GM23248 (cell line): ENCODE measurements around the gene CCT2. TPM values are rescaled to one million over a fixed set of nuclear protein-coding genes. Genes with fewer than 3 reads are reported as not detected.
A peak's percentile ranks its signal among the peaks of the same experiment; 100 is the strongest.

Source experiments
- DNase-seq: peaks from one replicate; pipeline ENCODE4 v3.0.0-alpha.2; 2015
- H2AFZ ChIP-seq: fragments of 200-600 bp; sonication (generic); 2 replicates; pipeline ENCODE4 v1.6.1; 2016; ENCODE audit warnings: antibody characterized with exemption
- H3F3A ChIP-seq: fragments of 200-600 bp; sonication (generic); 2 replicates; pipeline ENCODE4 v1.6.1; 2016; ENCODE audit warnings: mild to moderate bottlenecking, antibody characterized with exemption, mixed run types; ENCODE audit not compliant: insufficient read depth
- H3K27ac ChIP-seq: fragments of 200-600 bp; sonication (generic); 2 replicates; pipeline ENCODE4 v1.5.1; 2016; ENCODE audit warnings: mild to moderate bottlenecking
- H3K27me3 ChIP-seq: fragments of 200-600 bp; sonication (generic); replicated peaks from 2 replicates; pipeline ENCODE4 v1.6.1; 2016; ENCODE audit warnings: mild to moderate bottlenecking; ENCODE audit not compliant: insufficient read depth
- H3K36me3 ChIP-seq: fragments of 200-600 bp; sonication (generic); 2 replicates; pipeline ENCODE4 v1.6.1; 2016; ENCODE audit warnings: low read depth, mild to moderate bottlenecking
- H3K4me1 ChIP-seq: fragments of 200-600 bp; sonication (generic); 2 replicates; pipeline ENCODE4 v1.6.1; 2016; ENCODE audit warnings: mild to moderate bottlenecking; ENCODE audit not compliant: insufficient read depth
- H3K4me2 ChIP-seq: fragments of 200-600 bp; sonication (generic); one replicate; pipeline ENCODE4 v1.6.1; 2016; ENCODE audit warnings: mild to moderate bottlenecking; ENCODE audit not compliant: unreplicated experiment
- H3K4me3 ChIP-seq: fragments of 200-600 bp; sonication (generic); 2 replicates; pipeline ENCODE4 v1.5.1; 2016; ENCODE audit warnings: mild to moderate bottlenecking
- H3K79me2 ChIP-seq: fragments of 200-600 bp; sonication (generic); 2 replicates; pipeline ENCODE4 v1.6.1; 2016; ENCODE audit warnings: mild to moderate bottlenecking; ENCODE audit not compliant: insufficient read depth
- H3K9ac ChIP-seq: fragments of 200-600 bp; sonication (generic); 2 replicates; pipeline ENCODE4 v1.6.1; 2016; ENCODE audit warnings: mild to moderate bottlenecking
- H3K9me2 ChIP-seq: fragments of 200-600 bp; sonication (generic); 2 replicates; pipeline ENCODE4 v1.6.1; 2016; ENCODE audit warnings: mixed run types, mild to moderate bottlenecking, moderate library complexity; ENCODE audit not compliant: insufficient read depth
- H3K9me3 ChIP-seq: fragments of 200-600 bp; sonication (generic); one replicate; pipeline ENCODE4 v1.6.1; 2017; ENCODE audit warnings: low read depth
- H4K20me1 ChIP-seq: fragments of 200-600 bp; sonication (generic); 2 replicates; pipeline ENCODE4 v1.6.0; 2016; ENCODE audit not compliant: insufficient read depth
- EZH2 ChIP-seq: fragments of 200-600 bp; sonication (generic); IDR thresholded peaks from 2 replicates; pipeline ENCODE4 v1.6.1; 2018; ENCODE audit warnings: antibody characterized with exemption, mild to moderate bottlenecking; ENCODE audit not compliant: insufficient read depth, poor library complexity, severe bottlenecking
- EZH2phosphoT487 ChIP-seq: fragments of 200-600 bp; sonication (generic); IDR thresholded peaks from 2 replicates; pipeline ENCODE4 v1.6.1; 2018; ENCODE audit warnings: antibody characterized with exemption, moderate library complexity, mild to moderate bottlenecking, low read depth; ENCODE audit not compliant: insufficient read depth
- WGBS, 2 experiments: methylation state at CpG; one replicate each; pipeline ENCODE4 v1.1.6; 2015 to 2017; ENCODE audit warnings: low lambda C conversion rate in 2 of 2, low coverage in 1 of 2; ENCODE audit errors: missing lambda C conversion rate in 2 of 2; 5-methylcytosine and 5-hydroxymethylcytosine counted together
- in situ Hi-C: fragments of 300-500 bp; cut with MboI; formaldehyde crosslinking; loops from 2 replicates; pipeline ENCODE4 v1.15.0; 2020
- polyA plus RNA-seq: library from polyadenylated mRNA; unstranded; fragments of >200 nt; fragmentation: Nextera tagmentation; extraction: Ambion mirVana; gene quantifications from 2 replicates; pipeline ENCODE4 v1.2.1, GENCODE V29; 2016
- total RNA-seq: library from RNA; depleted of rRNA; stranded (reverse); fragments of >200 nt; shearing (Covaris generic); gene quantifications from 2 replicates; pipeline ENCODE4 v1.2.3, GENCODE V29; 2014

CCT2 gene
- total and polyA plus RNA-seq, 2 experiments from 2014 or later, result 157 to 171 TPM

DNA sequence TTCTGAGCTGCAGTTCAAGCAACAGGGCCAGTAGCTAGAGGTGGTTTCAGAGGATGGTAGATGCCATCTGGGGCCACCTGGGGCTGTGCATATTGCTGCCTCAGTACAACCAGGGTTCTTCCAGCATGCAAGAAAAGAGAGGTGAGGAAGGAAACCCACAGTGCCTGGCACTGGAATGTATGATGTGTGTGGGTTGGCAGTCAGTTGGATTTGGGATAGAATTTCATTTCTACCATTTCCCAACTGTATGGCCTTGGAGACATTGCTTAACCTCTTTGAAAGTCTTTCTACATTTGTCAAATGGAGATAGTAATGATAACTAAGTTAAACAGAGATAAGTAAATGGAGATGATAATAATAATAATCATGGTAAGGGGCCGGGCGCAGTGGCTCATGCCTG is 35.7 kb downstream of the CCT2 start:
- no peak overlapping the region for H3K4me2 ChIP-seq
- H2AFZ ChIP-seq, result no peak overlapping the region
- no peaks in the 10 kb centered on the region for H3F3A ChIP-seq
- TF ChIP-seq EZH2phosphoT487 (no peak), EZH2 (no peak)
- DNase-seq, result no peak
- no peaks in the 10 kb centered on the region for H3K9me2 ChIP-seq
- no peaks in the 10 kb centered on the region for H3K9me3 ChIP-seq
- 79 to 86% methylated on average over 2 of the region's 2 CpGs for WGBS, 2 experiments
- H3K36me3 ChIP-seq, result no peaks in the 10 kb centered on the region
- H3K79me2 ChIP-seq, result no peaks in the 10 kb centered on the region
- no peaks in the 10 kb centered on the region for H4K20me1 ChIP-seq
- H3K4me3 ChIP-seq, result no peak overlapping the region
- no peak overlapping the region for H3K27ac ChIP-seq
- no peak overlapping the region for H3K9ac ChIP-seq
- H3K27me3 ChIP-seq, result peaks cover 16% of the 10 kb centered on the region
- no peaks in the 10 kb centered on the region for H3K4me1 ChIP-seq
- in situ Hi-C loops, result no loop called here

DNA sequence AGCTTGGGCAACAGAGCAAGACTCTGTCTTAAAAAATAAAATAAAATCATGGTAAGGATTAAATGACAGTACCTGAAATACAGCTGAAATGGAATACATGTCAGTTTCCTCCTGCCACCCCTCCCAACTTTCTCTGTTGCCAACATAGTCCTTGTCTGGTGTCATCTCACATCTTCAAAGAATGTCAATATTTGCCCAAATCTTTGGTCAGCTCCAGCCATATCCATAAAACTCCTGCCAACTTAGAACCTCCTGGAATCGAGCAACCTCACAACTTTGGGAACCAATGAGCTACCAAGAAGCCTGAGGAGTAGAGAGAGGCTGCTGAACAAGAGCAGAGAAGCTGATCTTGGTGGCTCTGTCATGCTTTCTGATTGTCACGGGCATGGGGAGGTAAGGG is 36.3 kb downstream of the CCT2 start:
- Histone ChIP-seq H3K9me2 (no peaks in the 10 kb centered on the region), H3K27me3 (peaks cover 16% of the 10 kb centered on the region), H3K4me2 (no peak overlapping the region), H2AFZ (no peak overlapping the region), H3K9ac (no peak overlapping the region), H4K20me1 (no peaks in the 10 kb centered on the region), H3K27ac (no peak overlapping the region), H3K4me1 (no peaks in the 10 kb centered on the region), H3K36me3 (no peaks in the 10 kb centered on the region), H3F3A (no peaks in the 10 kb centered on the region), H3K9me3 (no peaks in the 10 kb centered on the region), H3K4me3 (no peak overlapping the region), H3K79me2 (no peaks in the 10 kb centered on the region)
- TF ChIP-seq EZH2phosphoT487 (no peak), EZH2 (no peak)
- WGBS, 2 experiments, result 48 to 57% methylated on average over 2 of the region's 2 CpGs
- no peak for DNase-seq
- in situ Hi-C loops, result no loop called here

DNA sequence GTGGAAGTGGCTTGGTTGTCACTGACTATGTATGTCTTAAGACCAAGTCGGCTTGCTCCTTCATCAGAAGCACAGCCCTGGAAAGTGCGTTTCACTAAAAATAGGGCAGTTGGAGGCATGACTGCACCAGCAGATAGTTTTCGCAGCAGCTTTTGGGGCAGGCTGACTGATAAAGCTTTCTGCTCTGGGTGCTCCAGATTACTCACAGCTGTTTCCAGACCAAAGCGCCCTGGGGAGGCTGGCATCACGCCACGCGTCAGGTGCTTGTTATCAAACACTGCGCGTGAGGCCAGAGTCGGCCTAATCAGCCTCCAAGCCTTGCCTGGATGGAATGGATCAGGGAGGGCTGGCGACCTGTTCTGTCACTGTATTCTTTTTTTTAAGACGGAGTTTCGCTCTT is 38.7 kb downstream of the CCT2 start:
- no peaks in the 10 kb centered on the region for H3K36me3 ChIP-seq
- no peaks in the 10 kb centered on the region for H3K79me2 ChIP-seq
- H3K27ac ChIP-seq, result no peak overlapping the region
- WGBS, 2 experiments, result 78 to 81% methylated on average over 12 to 13 of the region's 13 CpGs
- no peaks in the 10 kb centered on the region for H3K9me2 ChIP-seq
- H3K9ac ChIP-seq, result no peak overlapping the region
- H3F3A ChIP-seq, result no peaks in the 10 kb centered on the region
- DNase-seq, result no peak
- H3K27me3 ChIP-seq, result peaks cover 10% of the 10 kb centered on the region; the same call in 1 of the 2 replicates
- TF ChIP-seq EZH2phosphoT487, result no peak
- TF ChIP-seq EZH2, result no peak
- H3K9me3 ChIP-seq, result no peaks in the 10 kb centered on the region
- H4K20me1 ChIP-seq, result no peaks in the 10 kb centered on the region
- H3K4me3 ChIP-seq, result no peak overlapping the region
- H3K4me2 ChIP-seq, result no peak overlapping the region
- in situ Hi-C loops, result no loop called here
- H3K4me1 ChIP-seq, result no peaks in the 10 kb centered on the region
- H2AFZ ChIP-seq, result no peak overlapping the region

DNA sequence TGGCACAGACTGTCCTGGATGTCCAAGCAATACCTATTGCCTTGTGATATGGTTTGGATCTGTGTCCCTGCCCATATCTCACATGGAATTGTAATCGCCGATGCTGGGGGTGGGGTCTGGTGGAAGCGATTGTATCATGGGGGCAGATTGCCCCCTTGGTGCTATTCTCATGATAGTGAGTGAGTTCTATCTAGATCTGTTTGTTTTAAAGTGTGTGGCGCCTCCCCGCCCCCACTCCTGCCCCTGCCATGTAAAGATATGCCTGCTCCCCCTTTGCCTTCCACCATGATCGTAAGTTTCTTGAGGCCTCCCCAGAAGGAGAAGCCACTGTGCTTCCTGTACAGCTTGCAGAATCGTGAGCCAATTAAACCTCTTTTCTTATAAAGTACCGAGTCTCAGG is 42.2 kb downstream of the CCT2 start:
- WGBS, 2 experiments, result 71 to 77% methylated on average over 8 of the region's 8 CpGs
- DNase-seq, result no peak
- Histone ChIP-seq H3K36me3 (no peaks in the 10 kb centered on the region), H3K79me2 (no peaks in the 10 kb centered on the region), H2AFZ (no peak overlapping the region), H3K9me3 (no peaks in the 10 kb centered on the region), H3K4me2 (no peak overlapping the region), H3K4me3 (no peak overlapping the region), H3K9me2 (no peaks in the 10 kb centered on the region), H3K9ac (no peak overlapping the region), H3K27ac (no peak overlapping the region), H3K4me1 (no peaks in the 10 kb centered on the region), H3K27me3 (peaks cover 10% of the 10 kb centered on the region; the same call in 1 of the 2 replicates), H4K20me1 (no peaks in the 10 kb centered on the region), H3F3A (no peaks in the 10 kb centered on the region)
- no peak for TF ChIP-seq EZH2
- no peak for TF ChIP-seq EZH2phosphoT487
- in situ Hi-C loops, result no loop called here

DNA sequence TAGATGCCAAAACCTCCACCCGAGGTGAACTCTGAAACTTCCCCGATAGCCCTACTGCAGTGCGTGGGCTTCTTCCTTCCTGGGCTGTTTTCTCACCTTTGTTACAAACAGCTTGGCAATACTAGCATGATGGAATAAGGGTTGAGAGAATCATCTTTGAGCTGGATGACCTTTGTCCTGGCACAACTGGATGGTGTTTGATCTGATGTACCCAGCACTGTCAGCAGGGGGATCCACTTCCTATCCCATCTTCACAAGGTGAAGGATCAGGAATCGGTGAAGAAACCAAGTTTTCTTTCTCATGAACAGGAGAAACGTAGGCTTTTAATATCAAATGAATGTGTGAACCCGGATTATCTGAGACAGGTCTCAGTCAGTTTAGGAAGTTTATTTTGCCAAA is 44.9 kb downstream of the CCT2 start:
- Histone ChIP-seq H3K27ac (no peak overlapping the region), H3K4me1 (no peaks in the 10 kb centered on the region), H3K4me3 (no peak overlapping the region), H3K27me3 (peaks cover 6% of the 10 kb centered on the region; the same call in 1 of the 2 replicates), H4K20me1 (no peaks in the 10 kb centered on the region), H3F3A (no peaks in the 10 kb centered on the region), H3K9me2 (no peaks in the 10 kb centered on the region), H3K36me3 (no peaks in the 10 kb centered on the region), H2AFZ (no peak overlapping the region), H3K9ac (no peak overlapping the region), H3K79me2 (no peaks in the 10 kb centered on the region), H3K4me2 (no peak overlapping the region), H3K9me3 (no peaks in the 10 kb centered on the region)
- 63 to 71% methylated on average over 6 of the region's 6 CpGs for WGBS, 2 experiments
- in situ Hi-C loops, result no loop called here
- DNase-seq, result peak; percentile 18
- TF ChIP-seq EZH2, result no peak
- no peak for TF ChIP-seq EZH2phosphoT487
